Measurements from ENCODE around the gene EMILIN1. TPM values are rescaled to one million over a fixed set of nuclear protein-coding genes. Genes with fewer than 3 reads are reported as not detected.
A peak's percentile ranks its signal among the peaks of the same experiment; 100 is the strongest.

Gene EMILIN1
- total and polyA plus RNA-seq, 2 donors (not counting 1 experiment from before 2014, with no cell fraction given): 46.8 to 187 TPM

DNA sequence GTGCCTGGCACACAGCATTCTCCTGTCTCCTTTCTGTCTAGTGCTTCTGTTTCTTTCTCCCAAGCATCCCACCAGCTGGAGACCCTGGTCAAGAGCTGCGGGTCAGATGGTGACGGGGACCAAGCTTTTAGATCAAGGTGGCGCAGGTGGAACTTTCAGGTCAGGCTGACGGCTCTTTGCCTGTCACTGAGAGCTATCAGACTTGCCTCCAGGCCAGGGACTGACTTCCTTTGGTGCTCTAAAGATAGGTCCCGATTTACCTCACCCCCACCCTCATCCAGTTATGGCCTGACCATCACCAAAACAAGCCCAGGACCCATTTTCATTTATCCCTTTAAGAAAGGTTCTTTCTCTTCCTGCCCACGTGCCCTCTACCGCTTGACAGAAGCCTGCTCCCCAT is 1.2 kb upstream of the EMILIN1 start:
- Histone ChIP-seq H3K9ac (ENCODE audit: insufficient read depth, low read length) (no peak overlapping the region), H4K20me1 (ENCODE audit: control insufficient read depth, extremely low read depth, insufficient read depth, low read length) (no peaks in the 10 kb centered on the region), H3K4me2 (ENCODE audit: extremely low read depth, insufficient read depth, low read length) (no peak overlapping the region), H3K4me3 (replicated peaks in 1 of 4; ENCODE audit: control extremely low read depth in 1 of 4, insufficient read depth in 1 of 4, low read depth in 3 of 4, low read length in 4 of 4) (no peak overlapping the region), H3K4me1 (ENCODE audit: control insufficient read depth, extremely low read depth, insufficient read depth, low read length) (peaks cover 35% of the 10 kb centered on the region), H3K79me2 (ENCODE audit: control insufficient read depth, insufficient read depth, low read length) (peaks cover 30% of the 10 kb centered on the region), H2AFZ (ENCODE audit: low read length) (no peak overlapping the region), H3K27me3 (ENCODE audit: control insufficient read depth, insufficient read depth, low read length) (no peaks in the 10 kb centered on the region), H3K36me3 (ENCODE audit: control insufficient read depth, insufficient read depth, low read length) (peaks cover 8% of the 10 kb centered on the region), H3K9me3 (ENCODE audit: control insufficient read depth, insufficient read depth, low read depth, low read length) (no peaks in the 10 kb centered on the region), H3K27ac (ENCODE audit: insufficient read depth, low read length) (no peak overlapping the region)
- no peak for TF ChIP-seq EZH2 (IDR thresholded peaks at IDR 0.05; ENCODE audit: low read length, missing control alignments)
- TF ChIP-seq, protein P1, sequence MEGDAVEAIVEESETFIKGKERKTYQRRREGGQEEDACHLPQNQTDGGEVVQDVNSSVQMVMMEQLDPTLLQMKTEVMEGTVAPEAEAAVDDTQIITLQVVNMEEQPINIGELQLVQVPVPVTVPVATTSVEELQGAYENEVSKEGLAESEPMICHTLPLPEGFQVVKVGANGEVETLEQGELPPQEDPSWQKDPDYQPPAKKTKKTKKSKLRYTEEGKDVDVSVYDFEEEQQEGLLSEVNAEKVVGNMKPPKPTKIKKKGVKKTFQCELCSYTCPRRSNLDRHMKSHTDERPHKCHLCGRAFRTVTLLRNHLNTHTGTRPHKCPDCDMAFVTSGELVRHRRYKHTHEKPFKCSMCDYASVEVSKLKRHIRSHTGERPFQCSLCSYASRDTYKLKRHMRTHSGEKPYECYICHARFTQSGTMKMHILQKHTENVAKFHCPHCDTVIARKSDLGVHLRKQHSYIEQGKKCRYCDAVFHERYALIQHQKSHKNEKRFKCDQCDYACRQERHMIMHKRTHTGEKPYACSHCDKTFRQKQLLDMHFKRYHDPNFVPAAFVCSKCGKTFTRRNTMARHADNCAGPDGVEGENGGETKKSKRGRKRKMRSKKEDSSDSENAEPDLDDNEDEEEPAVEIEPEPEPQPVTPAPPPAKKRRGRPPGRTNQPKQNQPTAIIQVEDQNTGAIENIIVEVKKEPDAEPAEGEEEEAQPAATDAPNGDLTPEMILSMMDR (conservative IDR thresholded peaks at IDR 0.05 in 1 of 2, IDR thresholded peaks at IDR 0.05 in 1 of 2; ENCODE audit: low read depth in 1 of 2, low read length in 2 of 2): no peak
- DNase-seq (ENCODE audit: low read depth in 2 of 2): no peak

DNA sequence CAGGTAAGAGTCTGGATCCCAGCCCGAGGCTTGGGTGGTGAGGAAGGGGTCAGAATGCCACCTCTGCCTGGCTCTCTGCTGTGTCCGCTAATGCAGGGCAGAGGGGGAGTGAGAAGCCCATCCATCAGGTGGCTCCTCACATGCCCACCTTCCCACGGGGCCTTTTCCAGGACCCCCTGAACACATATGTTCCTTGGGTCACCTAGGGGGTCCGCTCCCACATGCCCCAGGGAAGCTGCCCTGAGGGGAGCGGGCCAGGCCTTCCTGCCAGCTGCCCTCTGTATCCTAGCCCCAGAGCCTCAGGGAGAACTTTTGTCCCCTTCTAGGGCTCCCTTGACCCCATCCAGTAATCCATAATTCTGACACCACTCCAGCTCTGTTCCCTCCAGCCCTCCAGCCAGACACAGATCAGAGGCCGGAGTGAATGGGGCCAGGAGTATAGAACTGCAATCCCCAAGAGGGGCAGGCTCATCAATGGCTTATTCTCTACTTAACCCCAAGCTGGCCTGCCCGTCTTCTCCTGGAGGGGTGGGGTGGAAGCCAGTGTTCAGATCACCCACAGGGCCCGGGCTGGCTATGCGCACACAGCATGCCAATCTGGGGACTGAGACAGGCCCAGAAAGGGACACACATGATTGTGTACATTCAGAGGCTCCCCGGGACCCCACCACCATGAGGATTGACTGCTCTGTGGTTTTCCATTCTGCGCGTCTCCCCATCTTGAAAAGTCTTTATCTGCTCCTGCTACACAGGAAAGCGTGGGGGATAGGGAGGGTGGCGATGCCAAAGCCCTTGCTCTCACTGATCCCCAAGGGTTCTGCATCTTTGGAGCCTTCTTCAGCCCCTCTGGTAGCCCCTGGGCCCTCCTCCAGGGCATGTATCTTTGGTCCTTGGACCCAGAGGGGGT is 1.1 kb downstream of the EMILIN1 start:
- Histone ChIP-seq H3K4me3 (replicated peaks in 1 of 4; ENCODE audit: control extremely low read depth in 1 of 4, insufficient read depth in 1 of 4, low read depth in 3 of 4, low read length in 4 of 4) (peak overlapping the region; percentile 84 to 97 (median 89)), H3K4me2 (ENCODE audit: extremely low read depth, insufficient read depth, low read length) (peak overlapping the region; percentile 99), H3K9ac (ENCODE audit: insufficient read depth, low read length) (peak overlapping the region; percentile 86), H2AFZ (ENCODE audit: low read length) (no peak overlapping the region), H3K27me3 (ENCODE audit: control insufficient read depth, insufficient read depth, low read length) (no peaks in the 10 kb centered on the region), H3K27ac (ENCODE audit: insufficient read depth, low read length) (peak overlapping the region; percentile 94), H3K36me3 (ENCODE audit: control insufficient read depth, insufficient read depth, low read length) (peaks cover 18% of the 10 kb centered on the region), H3K79me2 (ENCODE audit: control insufficient read depth, insufficient read depth, low read length) (peaks cover 30% of the 10 kb centered on the region), H3K9me3 (ENCODE audit: control insufficient read depth, insufficient read depth, low read depth, low read length) (no peaks in the 10 kb centered on the region), H3K4me1 (ENCODE audit: control insufficient read depth, extremely low read depth, insufficient read depth, low read length) (peaks cover 26% of the 10 kb centered on the region), H4K20me1 (ENCODE audit: control insufficient read depth, extremely low read depth, insufficient read depth, low read length) (no peaks in the 10 kb centered on the region)
- TF ChIP-seq, protein P1 (conservative IDR thresholded peaks at IDR 0.05 in 1 of 2, IDR thresholded peaks at IDR 0.05 in 1 of 2; ENCODE audit: low read depth in 1 of 2, low read length in 2 of 2): no peak
- no peak for TF ChIP-seq EZH2 (IDR thresholded peaks at IDR 0.05; ENCODE audit: low read length, missing control alignments)
- DNase-seq (ENCODE audit: low read depth in 2 of 2): peak in 1 of 2 donors; percentile 24

DNA sequence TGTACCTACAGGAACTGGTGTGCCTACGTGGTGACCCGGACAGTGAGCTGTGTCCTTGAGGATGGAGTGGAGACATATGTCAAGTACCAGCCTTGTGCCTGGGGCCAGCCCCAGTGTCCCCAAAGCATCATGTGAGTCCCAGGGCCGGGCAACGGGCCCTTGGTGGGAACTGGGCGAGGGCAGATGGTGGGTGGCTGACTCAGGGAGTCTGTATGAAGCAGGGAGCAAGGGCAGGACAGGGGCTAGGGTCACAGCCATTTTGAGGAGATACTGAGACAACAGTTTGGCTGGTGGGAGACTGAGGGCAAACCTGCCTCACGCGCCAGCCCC is 1.7 kb downstream of the EMILIN1 start:
- TF ChIP-seq EZH2 (IDR thresholded peaks at IDR 0.05; ENCODE audit: low read length, missing control alignments): no peak
- TF ChIP-seq, protein P1 (conservative IDR thresholded peaks at IDR 0.05 in 1 of 2, IDR thresholded peaks at IDR 0.05 in 1 of 2; ENCODE audit: low read depth in 1 of 2, low read length in 2 of 2): no peak
- Histone ChIP-seq H2AFZ (ENCODE audit: low read length) (no peak overlapping the region), H3K9ac (ENCODE audit: insufficient read depth, low read length) (peak overlapping the region; percentile 44)

More for the DNA sequence above, 1.7 kb downstream of the EMILIN1 start:
- Histone ChIP-seq H3K4me1 (ENCODE audit: control insufficient read depth, extremely low read depth, insufficient read depth, low read length) (peaks cover 20% of the 10 kb centered on the region), H3K27ac (ENCODE audit: insufficient read depth, low read length) (peak overlapping the region; percentile 94), H3K79me2 (ENCODE audit: control insufficient read depth, insufficient read depth, low read length) (peaks cover 30% of the 10 kb centered on the region), H3K4me2 (ENCODE audit: extremely low read depth, insufficient read depth, low read length) (peak overlapping the region; percentile 99), H4K20me1 (ENCODE audit: control insufficient read depth, extremely low read depth, insufficient read depth, low read length) (no peaks in the 10 kb centered on the region), H3K36me3 (ENCODE audit: control insufficient read depth, insufficient read depth, low read length) (peaks cover 18% of the 10 kb centered on the region), H3K9me3 (ENCODE audit: control insufficient read depth, insufficient read depth, low read depth, low read length) (no peaks in the 10 kb centered on the region), H3K27me3 (ENCODE audit: control insufficient read depth, insufficient read depth, low read length) (no peaks in the 10 kb centered on the region), H3K4me3 (replicated peaks in 1 of 4; ENCODE audit: control extremely low read depth in 1 of 4, insufficient read depth in 1 of 4, low read depth in 3 of 4, low read length in 4 of 4) (peak overlapping the region; percentile 84 to 97 (median 89))
- DNase-seq (ENCODE audit: low read depth in 2 of 2): no peak

Measured in fibroblast of lung (primary cell).